HepG2 (cell line): ENCODE measurements around the gene SLC12A5. TPM values are rescaled to one million over a fixed set of nuclear protein-coding genes. Genes with fewer than 3 reads are reported as not detected.
A peak's percentile ranks its signal among the peaks of the same experiment; 100 is the strongest.

ENCODE experiments used
- ARNTL ChIP-seq: sonication (generic); formaldehyde crosslinking; IDR thresholded peaks from 2 replicates; pipeline ENCODE4 v1.4.0; 2020; ENCODE audit warnings: mild to moderate bottlenecking, missing genetic modification reagents
- BRF2 ChIP-seq: sonication (generic); formaldehyde crosslinking; IDR thresholded peaks from 2 replicates; pipeline ENCODE4 v1.8.1; 2022; ENCODE audit warnings: mild to moderate bottlenecking, missing genetic modification reagents
- ZBTB43 ChIP-seq: sonication (generic); formaldehyde crosslinking; conservative IDR thresholded peaks from 2 replicates; pipeline ENCODE4 v1.4.0; 2020; ENCODE audit warnings: missing genetic modification reagents
- ZNF180 ChIP-seq: sonication (generic); formaldehyde crosslinking; IDR thresholded peaks from 2 replicates; pipeline ENCODE4 v1.4.0; 2020; ENCODE audit warnings: low read depth, missing genetic modification reagents, borderline replicate concordance
- ZNF276 ChIP-seq: sonication (generic); formaldehyde crosslinking; IDR thresholded peaks from 2 replicates; pipeline ENCODE4 v1.4.0; 2020; ENCODE audit warnings: mild to moderate bottlenecking, low read depth, missing genetic modification reagents
- ZNF3 ChIP-seq: IDR thresholded peaks from 2 replicates; pipeline ENCODE4 v1.7.0; 2017; ENCODE audit warnings: inconsistent platforms
- ZNF556 ChIP-seq: sonication (generic); formaldehyde crosslinking; IDR thresholded peaks from 2 replicates; pipeline ENCODE4 v1.4.0; 2020; ENCODE audit warnings: mild to moderate bottlenecking, missing genetic modification reagents, borderline replicate concordance
- polyA plus RNA-seq, 8 experiments: library from polyadenylated mRNA; depleted of rRNA in 3 of 8; stranded (reverse) in 7 of 8; unstranded in 1 of 8; fragments of >200 nt; fragmentation: Illumina TruSeq in 4 of 8; extraction: Trizol in 4 of 8; gene quantifications; 2 replicates each; pipeline versions ENCODE4 v1.2.1 to v1.2.3, GENCODE V29; 2011 to 2016; ENCODE audit warnings: low read depth in 4 of 8, missing spikeins in 1 of 8, mixed read lengths in 1 of 8; ENCODE audit not compliant: insufficient read depth in 1 of 8
- total RNA-seq, 5 experiments: library from RNA; depleted of rRNA; stranded (reverse); fragments of >200 nt; fragmentation: Illumina TruSeq; extraction: Trizol; gene quantifications; 2 replicates each; pipeline ENCODE4 v1.2.3, GENCODE V29; 2016; ENCODE audit warnings: low read depth in 1 of 5
- TF ChIP-seq, protein P1 (sequence below): sonication (generic); formaldehyde crosslinking; conservative IDR thresholded peaks from 2 replicates; pipeline ENCODE4 v1.4.0; 2020; ENCODE audit warnings: mild to moderate bottlenecking, missing genetic modification reagents, moderate library complexity
- TF ChIP-seq, protein P2 (sequence below): sonication (generic); formaldehyde crosslinking; IDR thresholded peaks from 2 replicates; pipeline ENCODE4 v1.4.0; 2020; ENCODE audit warnings: low read depth, mild to moderate bottlenecking, missing genetic modification reagents
- TF ChIP-seq, protein P3 (sequence below), 2 experiments: sonication (generic) in 1 of 2; formaldehyde crosslinking in 1 of 2; IDR thresholded peaks; 2 replicates each; pipeline versions ENCODE4 v1.4.0 to v1.6.1; 2018 to 2020; ENCODE audit warnings: missing genetic modification reagents in 2 of 2, borderline replicate concordance in 1 of 2, low read depth in 1 of 2, mild to moderate bottlenecking in 1 of 2, missing biosample characterization in 1 of 2
- TF ChIP-seq, protein P4 (sequence below): sonication (generic); formaldehyde crosslinking; conservative IDR thresholded peaks from 2 replicates; pipeline ENCODE4 v1.4.0; 2020; ENCODE audit warnings: missing genetic modification reagents
- TF ChIP-seq, protein P5 (sequence below): sonication (generic); formaldehyde crosslinking; IDR thresholded peaks from 2 replicates; pipeline ENCODE4 v1.5.0; 2020; ENCODE audit warnings: mild to moderate bottlenecking, missing genetic modification reagents, borderline replicate concordance

The SLC12A5 gene
- total and polyA plus RNA-seq, 2 of the 13 experiments (the other 11 are each of a cell fraction or from before 2014, with no cell fraction given): 4.3 to 5.4 TPM

DNA sequence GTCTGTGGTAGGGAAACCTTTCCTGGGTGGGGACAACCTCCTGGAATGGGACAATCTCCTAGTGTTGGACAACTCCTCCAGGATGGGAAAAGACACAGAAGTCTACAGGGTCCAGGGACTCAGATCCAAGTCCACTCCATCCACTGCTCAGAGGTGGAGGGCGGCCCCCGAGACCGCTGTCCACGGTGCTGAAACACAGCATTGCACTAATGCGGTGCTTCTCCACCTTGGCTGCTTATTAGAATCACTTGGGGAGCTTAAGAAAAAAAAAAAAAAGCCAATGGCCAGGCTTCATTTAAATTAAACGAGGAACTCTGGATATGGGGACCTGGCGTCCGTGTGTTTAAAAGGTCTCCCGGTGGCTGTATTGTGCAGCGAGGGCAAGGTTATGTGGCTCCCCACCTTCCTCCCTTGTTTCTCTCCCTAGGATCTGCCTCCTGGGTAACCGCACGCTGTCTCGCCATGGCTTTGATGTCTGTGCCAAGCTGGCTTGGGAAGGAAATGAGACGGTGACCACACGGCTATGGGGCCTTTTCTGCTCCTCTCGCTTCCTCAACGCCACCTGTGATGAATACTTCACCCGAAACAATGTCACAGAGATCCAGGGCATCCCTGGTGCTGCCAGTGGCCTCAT lies 12.0 kb downstream of the SLC12A5 start (continued):
- TF ChIP-seq, protein P1, sequence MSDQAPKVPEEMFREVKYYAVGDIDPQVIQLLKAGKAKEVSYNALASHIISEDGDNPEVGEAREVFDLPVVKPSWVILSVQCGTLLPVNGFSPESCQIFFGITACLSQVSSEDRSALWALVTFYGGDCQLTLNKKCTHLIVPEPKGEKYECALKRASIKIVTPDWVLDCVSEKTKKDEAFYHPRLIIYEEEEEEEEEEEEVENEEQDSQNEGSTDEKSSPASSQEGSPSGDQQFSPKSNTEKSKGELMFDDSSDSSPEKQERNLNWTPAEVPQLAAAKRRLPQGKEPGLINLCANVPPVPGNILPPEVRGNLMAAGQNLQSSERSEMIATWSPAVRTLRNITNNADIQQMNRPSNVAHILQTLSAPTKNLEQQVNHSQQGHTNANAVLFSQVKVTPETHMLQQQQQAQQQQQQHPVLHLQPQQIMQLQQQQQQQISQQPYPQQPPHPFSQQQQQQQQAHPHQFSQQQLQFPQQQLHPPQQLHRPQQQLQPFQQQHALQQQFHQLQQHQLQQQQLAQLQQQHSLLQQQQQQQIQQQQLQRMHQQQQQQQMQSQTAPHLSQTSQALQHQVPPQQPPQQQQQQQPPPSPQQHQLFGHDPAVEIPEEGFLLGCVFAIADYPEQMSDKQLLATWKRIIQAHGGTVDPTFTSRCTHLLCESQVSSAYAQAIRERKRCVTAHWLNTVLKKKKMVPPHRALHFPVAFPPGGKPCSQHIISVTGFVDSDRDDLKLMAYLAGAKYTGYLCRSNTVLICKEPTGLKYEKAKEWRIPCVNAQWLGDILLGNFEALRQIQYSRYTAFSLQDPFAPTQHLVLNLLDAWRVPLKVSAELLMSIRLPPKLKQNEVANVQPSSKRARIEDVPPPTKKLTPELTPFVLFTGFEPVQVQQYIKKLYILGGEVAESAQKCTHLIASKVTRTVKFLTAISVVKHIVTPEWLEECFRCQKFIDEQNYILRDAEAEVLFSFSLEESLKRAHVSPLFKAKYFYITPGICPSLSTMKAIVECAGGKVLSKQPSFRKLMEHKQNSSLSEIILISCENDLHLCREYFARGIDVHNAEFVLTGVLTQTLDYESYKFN (CRISPR knock-in tag): no peak
- TF ChIP-seq ZNF180 (CRISPR knock-in tag) (peak; percentile 77; the same call in 1 of the 2 replicates), ZNF3 (CRISPR knock-in tag) (no peak), ZNF556 (no peak), ARNTL (peak; percentile 68; the same call in 1 of the 2 replicates), ZBTB43 (CRISPR knock-in tag) (peak; percentile 95), ZNF276 (CRISPR knock-in tag) (no peak), BRF2 (CRISPR knock-in tag) (peak; percentile 73; the same call in 1 of the 2 replicates)
- TF ChIP-seq, protein P2, sequence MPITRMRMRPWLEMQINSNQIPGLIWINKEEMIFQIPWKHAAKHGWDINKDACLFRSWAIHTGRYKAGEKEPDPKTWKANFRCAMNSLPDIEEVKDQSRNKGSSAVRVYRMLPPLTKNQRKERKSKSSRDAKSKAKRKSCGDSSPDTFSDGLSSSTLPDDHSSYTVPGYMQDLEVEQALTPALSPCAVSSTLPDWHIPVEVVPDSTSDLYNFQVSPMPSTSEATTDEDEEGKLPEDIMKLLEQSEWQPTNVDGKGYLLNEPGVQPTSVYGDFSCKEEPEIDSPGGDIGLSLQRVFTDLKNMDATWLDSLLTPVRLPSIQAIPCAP (CRISPR knock-in tag): no peak
- TF ChIP-seq, protein P3, sequence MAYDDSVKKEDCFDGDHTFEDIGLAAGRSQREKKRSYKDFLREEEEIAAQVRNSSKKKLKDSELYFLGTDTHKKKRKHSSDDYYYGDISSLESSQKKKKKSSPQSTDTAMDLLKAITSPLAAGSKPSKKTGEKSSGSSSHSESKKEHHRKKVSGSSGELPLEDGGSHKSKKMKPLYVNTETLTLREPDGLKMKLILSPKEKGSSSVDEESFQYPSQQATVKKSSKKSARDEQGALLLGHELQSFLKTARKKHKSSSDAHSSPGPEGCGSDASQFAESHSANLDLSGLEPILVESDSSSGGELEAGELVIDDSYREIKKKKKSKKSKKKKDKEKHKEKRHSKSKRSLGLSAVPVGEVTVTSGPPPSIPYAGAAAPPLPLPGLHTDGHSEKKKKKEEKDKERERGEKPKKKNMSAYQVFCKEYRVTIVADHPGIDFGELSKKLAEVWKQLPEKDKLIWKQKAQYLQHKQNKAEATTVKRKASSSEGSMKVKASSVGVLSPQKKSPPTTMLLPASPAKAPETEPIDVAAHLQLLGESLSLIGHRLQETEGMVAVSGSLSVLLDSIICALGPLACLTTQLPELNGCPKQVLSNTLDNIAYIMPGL (CRISPR knock-in tag; IDR thresholded peaks at IDR 0.05; ENCODE audit: borderline replicate concordance in 1 of 2, low read depth in 1 of 2): peak in 1 of 2 experiments; percentile 76; a peak in 2 of 4 replicates
- TF ChIP-seq, protein P4, sequence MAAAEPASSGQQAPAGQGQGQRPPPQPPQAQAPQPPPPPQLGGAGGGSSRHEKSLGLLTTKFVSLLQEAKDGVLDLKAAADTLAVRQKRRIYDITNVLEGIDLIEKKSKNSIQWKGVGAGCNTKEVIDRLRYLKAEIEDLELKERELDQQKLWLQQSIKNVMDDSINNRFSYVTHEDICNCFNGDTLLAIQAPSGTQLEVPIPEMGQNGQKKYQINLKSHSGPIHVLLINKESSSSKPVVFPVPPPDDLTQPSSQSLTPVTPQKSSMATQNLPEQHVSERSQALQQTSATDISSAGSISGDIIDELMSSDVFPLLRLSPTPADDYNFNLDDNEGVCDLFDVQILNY (CRISPR knock-in tag): 0 out of 2 replicates have a peak, but pooled peaks have one; percentile 64
- TF ChIP-seq, protein P5, sequence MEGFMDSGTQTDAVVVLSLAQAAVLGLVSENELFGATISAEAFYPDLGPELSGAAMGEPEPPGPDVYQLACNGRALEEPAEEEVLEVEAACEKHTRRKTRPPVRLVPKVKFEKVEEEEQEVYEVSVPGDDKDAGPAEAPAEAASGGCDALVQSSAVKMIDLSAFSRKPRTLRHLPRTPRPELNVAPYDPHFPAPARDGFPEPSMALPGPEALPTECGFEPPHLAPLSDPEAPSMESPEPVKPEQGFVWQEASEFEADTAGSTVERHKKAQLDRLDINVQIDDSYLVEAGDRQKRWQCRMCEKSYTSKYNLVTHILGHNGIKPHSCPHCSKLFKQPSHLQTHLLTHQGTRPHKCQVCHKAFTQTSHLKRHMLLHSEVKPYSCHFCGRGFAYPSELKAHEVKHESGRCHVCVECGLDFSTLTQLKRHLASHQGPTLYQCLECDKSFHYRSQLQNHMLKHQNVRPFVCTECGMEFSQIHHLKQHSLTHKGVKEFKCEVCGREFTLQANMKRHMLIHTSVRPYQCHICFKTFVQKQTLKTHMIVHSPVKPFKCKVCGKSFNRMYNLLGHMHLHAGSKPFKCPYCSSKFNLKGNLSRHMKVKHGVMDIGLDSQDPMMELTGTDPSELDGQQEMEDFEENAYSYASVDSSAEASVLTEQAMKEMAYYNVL (CRISPR knock-in tag): peak; percentile 58; the same call in 1 of the 2 replicates
